ENCODE results near the gene SNRPB. TPM values are rescaled to one million over a fixed set of nuclear protein-coding genes. Genes with fewer than 3 reads are reported as not detected.
A peak's percentile ranks its signal among the peaks of the same experiment; 100 is the strongest.

SNRPB gene
- total and polyA plus RNA-seq, 2 of the 13 experiments (the other 11 are each of a cell fraction or from before 2014, with no cell fraction given), result 473 to 844 TPM

DNA sequence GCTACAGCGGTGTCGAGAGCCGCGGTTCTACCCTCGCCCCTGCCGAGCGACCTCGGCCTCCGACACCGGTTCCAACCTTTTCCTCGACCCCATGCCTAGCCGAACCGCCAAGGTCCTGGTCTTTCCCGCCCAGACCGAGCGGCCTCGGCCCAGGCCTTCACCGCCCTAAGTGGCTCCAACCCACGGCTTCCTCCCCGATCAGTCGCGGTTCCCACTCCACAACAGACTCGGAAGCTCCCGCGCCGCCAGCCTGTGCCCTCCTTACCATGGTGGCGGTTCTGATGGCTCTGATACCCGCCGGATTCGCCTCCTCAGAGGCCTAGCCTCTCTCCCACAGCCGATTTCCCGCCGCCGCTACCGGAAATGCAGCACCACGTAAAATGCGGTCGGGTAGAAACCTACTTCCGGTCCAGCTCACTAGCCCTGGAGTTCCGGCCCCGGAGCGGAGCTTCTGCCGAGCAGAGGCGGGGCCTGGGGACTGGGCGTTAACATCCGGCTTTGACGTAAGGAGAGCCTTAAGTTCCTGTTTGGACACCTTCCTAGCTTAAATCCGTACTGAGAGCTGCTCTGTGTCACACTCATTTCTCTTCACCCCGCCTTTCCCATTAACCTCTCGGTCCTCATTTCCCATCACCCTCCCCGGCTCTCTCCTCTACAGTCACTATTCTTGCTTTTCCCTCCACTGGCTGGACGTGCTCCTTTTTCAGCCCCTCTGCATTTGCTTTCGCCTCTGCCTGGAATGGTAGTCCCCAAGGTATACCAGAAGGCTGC, at the start of gene SNRPB (continued):
- TF ChIP-seq, protein P1, sequence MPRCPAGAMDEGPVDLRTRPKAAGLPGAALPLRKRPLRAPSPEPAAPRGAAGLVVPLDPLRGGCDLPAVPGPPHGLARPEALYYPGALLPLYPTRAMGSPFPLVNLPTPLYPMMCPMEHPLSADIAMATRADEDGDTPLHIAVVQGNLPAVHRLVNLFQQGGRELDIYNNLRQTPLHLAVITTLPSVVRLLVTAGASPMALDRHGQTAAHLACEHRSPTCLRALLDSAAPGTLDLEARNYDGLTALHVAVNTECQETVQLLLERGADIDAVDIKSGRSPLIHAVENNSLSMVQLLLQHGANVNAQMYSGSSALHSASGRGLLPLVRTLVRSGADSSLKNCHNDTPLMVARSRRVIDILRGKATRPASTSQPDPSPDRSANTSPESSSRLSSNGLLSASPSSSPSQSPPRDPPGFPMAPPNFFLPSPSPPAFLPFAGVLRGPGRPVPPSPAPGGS (CRISPR knock-in tag; IDR thresholded peaks at IDR 0.05), result peak; percentile 100
- TF ChIP-seq ZSCAN20 (CRISPR knock-in tag; IDR thresholded peaks at IDR 0.05; ENCODE audit: borderline replicate concordance) (peak; percentile 94), PCBP2 (optimal IDR thresholded peaks at IDR 0.05; ENCODE audit: low read depth, low read length, poor library complexity, severe bottlenecking) (peak; percentile 56), SIN3B (IDR thresholded peaks at IDR 0.05; ENCODE audit: low read length) (peak; percentile 88), ZNF263 (CRISPR knock-in tag; IDR thresholded peaks at IDR 0.05) (peak; percentile 65), NR1H2 (CRISPR knock-in tag; IDR thresholded peaks at IDR 0.05; ENCODE audit: borderline replicate concordance, low read depth) (peak; percentile 91; the same call in 1 of the 2 replicates), ZNF543 (CRISPR knock-in tag; IDR thresholded peaks at IDR 0.05) (peak; percentile 99), REL (CRISPR knock-in tag; conservative IDR thresholded peaks at IDR 0.05) (peak; percentile 98), ZNF672 (CRISPR knock-in tag; IDR thresholded peaks at IDR 0.05) (peak; percentile 91; the same call in 1 of the 2 replicates), PHF5A (CRISPR knock-in tag; IDR thresholded peaks at IDR 0.05; ENCODE audit: low read depth, unreplicated experiment) (peak; percentile 100), ZNF569 (CRISPR knock-in tag; IDR thresholded peaks at IDR 0.05; ENCODE audit: borderline replicate concordance) (peak; percentile 100), KLF6 (CRISPR knock-in tag; IDR thresholded peaks at IDR 0.05) (peak; percentile 99), ZNF20 (CRISPR knock-in tag; IDR thresholded peaks at IDR 0.05) (peak; percentile 95), HNRNPLL (IDR thresholded peaks at IDR 0.05; ENCODE audit: low read depth, low read length, poor library complexity, severe bottlenecking) (peak; percentile 94), MAFG (CRISPR knock-in tag; IDR thresholded peaks at IDR 0.05) (peak; percentile 62; the same call in 1 of the 2 replicates), ZNF562 (CRISPR knock-in tag; IDR thresholded peaks at IDR 0.05; ENCODE audit: borderline replicate concordance) (peak; percentile 56; the same call in 1 of the 2 replicates), SPEN (CRISPR knock-in tag; IDR thresholded peaks at IDR 0.05; ENCODE audit: low read depth) (peak; percentile 100), MAZ (IDR thresholded peaks at IDR 0.05; ENCODE audit: borderline replicate concordance, low read depth, low read length) (peak; percentile 80; the same call in 1 of the 2 replicates), MAZ (CRISPR knock-in tag; IDR thresholded peaks at IDR 0.05; ENCODE audit: low read depth) (peak; percentile 98), ZNF333 (CRISPR knock-in tag; IDR thresholded peaks at IDR 0.05; ENCODE audit: borderline replicate concordance) (peak; percentile 99; the same call in 1 of the 2 replicates)
- TF ChIP-seq, protein P2, sequence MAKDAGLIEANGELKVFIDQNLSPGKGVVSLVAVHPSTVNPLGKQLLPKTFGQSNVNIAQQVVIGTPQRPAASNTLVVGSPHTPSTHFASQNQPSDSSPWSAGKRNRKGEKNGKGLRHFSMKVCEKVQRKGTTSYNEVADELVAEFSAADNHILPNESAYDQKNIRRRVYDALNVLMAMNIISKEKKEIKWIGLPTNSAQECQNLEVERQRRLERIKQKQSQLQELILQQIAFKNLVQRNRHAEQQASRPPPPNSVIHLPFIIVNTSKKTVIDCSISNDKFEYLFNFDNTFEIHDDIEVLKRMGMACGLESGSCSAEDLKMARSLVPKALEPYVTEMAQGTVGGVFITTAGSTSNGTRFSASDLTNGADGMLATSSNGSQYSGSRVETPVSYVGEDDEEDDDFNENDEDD (CRISPR knock-in tag; IDR thresholded peaks at IDR 0.05; ENCODE audit: borderline replicate concordance), result peak; percentile 100
- TF ChIP-seq, protein P3, sequence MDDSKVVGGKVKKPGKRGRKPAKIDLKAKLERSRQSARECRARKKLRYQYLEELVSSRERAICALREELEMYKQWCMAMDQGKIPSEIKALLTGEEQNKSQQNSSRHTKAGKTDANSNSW (CRISPR knock-in tag; IDR thresholded peaks at IDR 0.05; ENCODE audit: borderline replicate concordance), result peak; percentile 83
- TF ChIP-seq, protein P4, sequence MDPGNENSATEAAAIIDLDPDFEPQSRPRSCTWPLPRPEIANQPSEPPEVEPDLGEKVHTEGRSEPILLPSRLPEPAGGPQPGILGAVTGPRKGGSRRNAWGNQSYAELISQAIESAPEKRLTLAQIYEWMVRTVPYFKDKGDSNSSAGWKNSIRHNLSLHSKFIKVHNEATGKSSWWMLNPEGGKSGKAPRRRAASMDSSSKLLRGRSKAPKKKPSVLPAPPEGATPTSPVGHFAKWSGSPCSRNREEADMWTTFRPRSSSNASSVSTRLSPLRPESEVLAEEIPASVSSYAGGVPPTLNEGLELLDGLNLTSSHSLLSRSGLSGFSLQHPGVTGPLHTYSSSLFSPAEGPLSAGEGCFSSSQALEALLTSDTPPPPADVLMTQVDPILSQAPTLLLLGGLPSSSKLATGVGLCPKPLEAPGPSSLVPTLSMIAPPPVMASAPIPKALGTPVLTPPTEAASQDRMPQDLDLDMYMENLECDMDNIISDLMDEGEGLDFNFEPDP (CRISPR knock-in tag; conservative IDR thresholded peaks at IDR 0.05), result no peak; the same call in 1 of the 2 replicates
- TF ChIP-seq, protein P5, sequence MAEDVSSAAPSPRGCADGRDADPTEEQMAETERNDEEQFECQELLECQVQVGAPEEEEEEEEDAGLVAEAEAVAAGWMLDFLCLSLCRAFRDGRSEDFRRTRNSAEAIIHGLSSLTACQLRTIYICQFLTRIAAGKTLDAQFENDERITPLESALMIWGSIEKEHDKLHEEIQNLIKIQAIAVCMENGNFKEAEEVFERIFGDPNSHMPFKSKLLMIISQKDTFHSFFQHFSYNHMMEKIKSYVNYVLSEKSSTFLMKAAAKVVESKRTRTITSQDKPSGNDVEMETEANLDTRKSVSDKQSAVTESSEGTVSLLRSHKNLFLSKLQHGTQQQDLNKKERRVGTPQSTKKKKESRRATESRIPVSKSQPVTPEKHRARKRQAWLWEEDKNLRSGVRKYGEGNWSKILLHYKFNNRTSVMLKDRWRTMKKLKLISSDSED (CRISPR knock-in tag; IDR thresholded peaks at IDR 0.05), result peak; percentile 39; the same call in 1 of the 2 replicates
